ENCODE data around the gene CAMK2A.

- TF ChIP-seq CTCF (IDR thresholded peaks at IDR 0.05): no peak
- TF ChIP-seq POLR2A (IDR thresholded peaks at IDR 0.05): no peak
These were observed 106.8 kb downstream of the CAMK2A start for GRCh38 chr5:150182774-150183173.
